CD4-positive, alpha-beta T cell (primary cell): ENCODE data around the gene DOLPP1. TPM values are rescaled to one million over a fixed set of nuclear protein-coding genes. Genes with fewer than 3 reads are reported as not detected.
A peak's percentile ranks its signal among the peaks of the same experiment; 100 is the strongest.

Experiments used
- ATAC-seq: fragments of 200-7000 bp; cut with Tn5 transposase; one replicate; pipeline ENCODE4 v1.10.0; 2022; ENCODE audit warnings: mild to moderate bottlenecking; ENCODE audit not compliant: poor library complexity
- CTCF ChIA-PET: fragments of 350-600 bp; sonication (Branson Sonifier 250); formaldehyde crosslinking; loops from one replicate; lab custom pipeline; 2021; ENCODE audit warnings: antibody characterized with exemption, inconsistent platforms; lab: Charles Lee
- POLR2A ChIA-PET: fragments of 350-600 bp; sonication (Branson Sonifier 250); formaldehyde crosslinking; loops from one replicate; lab custom pipeline; 2021; ENCODE audit warnings: antibody characterized with exemption, inconsistent platforms; lab: Charles Lee
- DNase-seq, 14 experiments: peaks; one replicate each; pipeline ENCODE4 v3.0.0-alpha.2; 2013 to 2020; ENCODE audit warnings: mixed read lengths in 2 of 14
- H3K27ac ChIP-seq, 2 donors: one replicate each; pipeline versions ENCODE4 v1.5.1 to v1.7.0; 2013; ENCODE audit warnings: low read length in 2 of 2, low read depth in 1 of 2, mild to moderate bottlenecking in 1 of 2
- H3K27me3 ChIP-seq, 2 experiments: 1 replicate in 1 of 2; 2 replicates in 1 of 2; pipeline versions ENCODE4 v1.6.1 to v1.7.0; 2013; ENCODE audit warnings: low read length in 2 of 2, control low read depth in 1 of 2, mild to moderate bottlenecking in 1 of 2, moderate library complexity in 1 of 2; ENCODE audit not compliant: insufficient read depth in 2 of 2, control insufficient read depth in 1 of 2
- H3K36me3 ChIP-seq: one replicate; pipeline ENCODE4 v1.6.1; 2013; ENCODE audit warnings: low read length, control low read depth; ENCODE audit not compliant: insufficient read depth
- H3K4me1 ChIP-seq: one replicate; pipeline ENCODE4 v1.6.1; 2013; ENCODE audit warnings: low read length, control low read depth; ENCODE audit not compliant: insufficient read depth
- H3K4me3 ChIP-seq: one replicate; pipeline ENCODE4 v1.5.1; 2013; ENCODE audit warnings: mild to moderate bottlenecking, low read length, moderate library complexity
- H3K9me3 ChIP-seq, 2 experiments: 1 replicate in 1 of 2; 2 replicates in 1 of 2; pipeline versions ENCODE4 v1.6.1 to v1.7.0; 2013; ENCODE audit warnings: low read length in 2 of 2, mild to moderate bottlenecking in 2 of 2, control low read depth in 1 of 2, moderate library complexity in 1 of 2; ENCODE audit not compliant: control insufficient read depth in 1 of 2, insufficient read depth in 1 of 2
- H3K27ac Mint-ChIP-seq: one replicate; pipeline ENCODE4 v1.8.0; 2020; ENCODE audit warnings: mixed read lengths
- H3K27me3 Mint-ChIP-seq: one replicate; pipeline ENCODE4 v1.8.0; 2021; ENCODE audit warnings: mixed read lengths
- H3K36me3 Mint-ChIP-seq: one replicate; pipeline ENCODE4 v1.8.0; 2021; ENCODE audit warnings: low read depth, mixed read lengths
- H3K4me1 Mint-ChIP-seq: one replicate; pipeline ENCODE4 v1.8.0; 2021; ENCODE audit warnings: low read depth, mixed read lengths
- H3K4me3 Mint-ChIP-seq: one replicate; pipeline ENCODE4 v1.8.0; 2020; ENCODE audit warnings: mild to moderate bottlenecking, mixed read lengths
- H3K9me3 Mint-ChIP-seq: one replicate; pipeline ENCODE4 v1.8.0; 2020; ENCODE audit warnings: mixed read lengths
- intact Hi-C, 2 experiments: fragments of 100-400 bp; cut with DNase I in 1 of 2; cut with micrococcal nuclease in 1 of 2; formaldehyde crosslinking; loops; one replicate each; pipeline versions ENCODE4 v1.15.1 to v1.9.0; 2023 to 2025; cut with DNase I, micrococcal nuclease
- total RNA-seq, 174 experiments: library from RNA in 2 of 174; stranded (reverse) in 2 of 174; gene quantifications; one replicate each; pipeline ENCODE4 v1.2.3 and lab custom pipeline; 2021 to 2026
- TF ChIP-seq, protein P1 (sequence below): fragments of 200-600 bp; IDR thresholded peaks from one replicate; pipeline ENCODE4 v1.8.0; 2022; ENCODE audit warnings: antibody characterized with exemption, mild to moderate bottlenecking

The DOLPP1 gene
- total RNA-seq, 2 experiments from 2014 or later, result 2.7 to 3.6 TPM

DNA sequence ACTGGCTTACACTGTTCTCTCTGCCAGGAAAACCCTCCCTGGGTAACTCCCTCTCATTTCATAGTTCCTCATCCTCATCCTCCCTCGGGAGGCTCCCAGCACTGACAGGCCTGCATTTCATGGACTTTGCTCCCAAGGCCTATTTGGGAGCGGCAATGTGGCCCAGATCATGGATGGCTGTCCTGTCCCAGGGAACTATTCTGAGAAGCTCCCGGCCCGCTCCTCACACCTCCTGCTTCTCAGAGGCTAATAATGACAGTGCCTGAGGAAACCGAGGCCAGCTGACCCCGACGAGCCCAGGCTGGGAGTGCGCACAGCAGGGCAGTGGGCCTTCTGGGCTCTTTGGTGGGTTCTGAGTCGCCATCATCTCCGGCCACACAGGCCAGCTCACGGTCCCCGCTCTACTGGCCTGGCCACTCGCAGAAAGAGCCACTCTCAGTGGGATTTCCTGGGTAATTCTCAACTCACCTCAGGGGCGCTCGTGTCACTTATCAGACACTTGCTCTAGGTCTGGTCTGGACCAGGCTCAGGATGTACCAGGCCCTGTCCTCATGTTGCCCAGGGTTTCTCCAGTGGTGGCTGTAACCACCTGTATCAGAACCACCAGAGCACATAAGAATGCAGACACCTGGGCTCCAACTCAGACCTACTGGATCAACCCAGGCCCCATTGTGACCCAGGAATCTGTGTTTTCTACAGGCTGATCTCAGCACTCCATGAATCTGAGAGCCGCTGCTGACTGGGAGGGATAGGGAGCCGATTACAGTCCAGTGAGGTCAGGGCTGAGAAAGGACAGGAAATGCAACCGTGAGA, 2.0 kb upstream of the DOLPP1 start:
- intact Hi-C loops, result no loop called here
- POLR2A ChIA-PET, result interaction anchor here (2.4 kb wide), 1 partner anchor 10 kb away, joined by 25 read pairs; no protein-coding TSS in a partner anchor
- Histone ChIP-seq H3K9me3 (no peaks in the 10 kb centered on the region), H3K36me3 (peaks cover 1% of the 10 kb centered on the region), H3K27me3 (no peaks in the 10 kb centered on the region), H3K27ac (no peak overlapping the region), H3K4me3 (no peak overlapping the region), H3K4me1 (peaks cover 37% of the 10 kb centered on the region)
- peaks cover 29% of the 10 kb centered on the region for H3K4me1 Mint-ChIP-seq
- no peak overlapping the region for H3K27ac Mint-ChIP-seq
- H3K9me3 Mint-ChIP-seq, result no peaks in the 10 kb centered on the region
- TF ChIP-seq, protein P1, sequence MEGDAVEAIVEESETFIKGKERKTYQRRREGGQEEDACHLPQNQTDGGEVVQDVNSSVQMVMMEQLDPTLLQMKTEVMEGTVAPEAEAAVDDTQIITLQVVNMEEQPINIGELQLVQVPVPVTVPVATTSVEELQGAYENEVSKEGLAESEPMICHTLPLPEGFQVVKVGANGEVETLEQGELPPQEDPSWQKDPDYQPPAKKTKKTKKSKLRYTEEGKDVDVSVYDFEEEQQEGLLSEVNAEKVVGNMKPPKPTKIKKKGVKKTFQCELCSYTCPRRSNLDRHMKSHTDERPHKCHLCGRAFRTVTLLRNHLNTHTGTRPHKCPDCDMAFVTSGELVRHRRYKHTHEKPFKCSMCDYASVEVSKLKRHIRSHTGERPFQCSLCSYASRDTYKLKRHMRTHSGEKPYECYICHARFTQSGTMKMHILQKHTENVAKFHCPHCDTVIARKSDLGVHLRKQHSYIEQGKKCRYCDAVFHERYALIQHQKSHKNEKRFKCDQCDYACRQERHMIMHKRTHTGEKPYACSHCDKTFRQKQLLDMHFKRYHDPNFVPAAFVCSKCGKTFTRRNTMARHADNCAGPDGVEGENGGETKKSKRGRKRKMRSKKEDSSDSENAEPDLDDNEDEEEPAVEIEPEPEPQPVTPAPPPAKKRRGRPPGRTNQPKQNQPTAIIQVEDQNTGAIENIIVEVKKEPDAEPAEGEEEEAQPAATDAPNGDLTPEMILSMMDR, result no peak
- no peaks in the 10 kb centered on the region for H3K27me3 Mint-ChIP-seq
- H3K4me3 Mint-ChIP-seq, result peak overlapping the region; percentile 51
- CTCF ChIA-PET, result no interaction called here
- no peak for ATAC-seq
- H3K36me3 Mint-ChIP-seq, result no peaks in the 10 kb centered on the region
- no peak for DNase-seq

- Histone ChIP-seq H3K27me3 (no peaks in the 10 kb centered on the region), H3K4me3 (peak overlapping the region; percentile 91), H3K36me3 (peaks cover 6% of the 10 kb centered on the region), H3K9me3 (no peaks in the 10 kb centered on the region), H3K4me1 (peaks cover 39% of the 10 kb centered on the region), H3K27ac (no peak overlapping the region)
- Mint-ChIP-seq H3K27ac (no peak overlapping the region), H3K36me3 (no peaks in the 10 kb centered on the region), H3K27me3 (no peaks in the 10 kb centered on the region), H3K4me1 (peaks cover 29% of the 10 kb centered on the region), H3K4me3 (peak overlapping the region; percentile 96), H3K9me3 (no peaks in the 10 kb centered on the region)
- TF ChIP-seq, protein P1, result no peak
- POLR2A ChIA-PET, result interaction anchor here (0.6 to 2.4 kb wide), 9 partner anchors 8 to 545 kb away, joined by 3 to 25 read pairs (median 3); partner anchors contain the start of genes CRAT, MIGA2, PTPA and SH3GLB2
- CTCF ChIA-PET, result no interaction called here
- ATAC-seq (no peak), DNase-seq (no peak)
- intact Hi-C loops, result loop anchor here (2.0 kb wide), 3 partner anchors 31 to 51 kb away; partner anchors contain the start of genes CRAT (in 1 of the 2), MIGA2 (in 1 of the 2), PTPA (in 1 of the 2) and SH3GLB2 (in 1 of the 2)
These were observed 1.1 kb upstream of the DOLPP1 start for GRCh38 chr9:129079829-129080228.

GRCh38 chr9:129080298-129080600, 662 bp upstream of the DOLPP1 start:
- Mint-ChIP-seq H3K27me3 (no peaks in the 10 kb centered on the region), H3K9me3 (no peaks in the 10 kb centered on the region), H3K4me1 (peaks cover 29% of the 10 kb centered on the region), H3K4me3 (peak overlapping the region; percentile 96), H3K36me3 (no peaks in the 10 kb centered on the region), H3K27ac (peak overlapping the region; percentile 81)
- peaks cover 10% of the 10 kb centered on the region for H3K36me3 ChIP-seq
- H3K27ac ChIP-seq, result no peak overlapping the region
- H3K27me3 ChIP-seq, result no peaks in the 10 kb centered on the region
- POLR2A ChIA-PET, result interaction anchor here (0.6 to 2.4 kb wide), 13 partner anchors 8 to 544 kb away, joined by 3 to 25 read pairs (median 3); partner anchors contain the start of genes CRAT, ENDOG, MIGA2 and PTPA
- peak overlapping the region; percentile 91 for H3K4me3 ChIP-seq
- H3K9me3 ChIP-seq, result no peaks in the 10 kb centered on the region
- DNase-seq, result no peak
- ATAC-seq, result no peak
- CTCF ChIA-PET, result interaction anchor here (1.6 kb wide), 1 partner anchor 51 kb away, joined by 4 read pairs; no protein-coding TSS in a partner anchor
- intact Hi-C loops, result loop anchor here (2.0 kb wide), 3 partner anchors 31 to 51 kb away; partner anchors contain the start of genes CRAT (in 1 of the 2), MIGA2 (in 1 of the 2), PTPA (in 1 of the 2) and SH3GLB2 (in 1 of the 2)
- peaks cover 39% of the 10 kb centered on the region for H3K4me1 ChIP-seq
- TF ChIP-seq, protein P1, result no peak
